ENCODE measurements around the gene SH3BP4. TPM values are rescaled to one million over a fixed set of nuclear protein-coding genes. Genes with fewer than 3 reads are reported as not detected.

SH3BP4 gene
- total RNA-seq, 1 experiment from 2014 or later: 19.9 TPM

- ChIA-PET POLR2A (ENCODE audit: low non-redundant PET) (no interaction called here), CTCF (interaction anchor here (0.6 kb wide), 1 partner anchor 1763 kb away, joined by 3 read pairs; no protein-coding TSS in a partner anchor)
- Histone ChIP-seq H3K4me3 (ENCODE audit: low read depth, low read length, poor library complexity, severe bottlenecking) (no peak overlapping the region), H3K4me1 (ENCODE audit: insufficient read depth, low read length, poor library complexity, severe bottlenecking) (peaks cover 9% of the 10 kb centered on the region), H3K27ac (ENCODE audit: low read depth, low read length, poor library complexity, severe bottlenecking) (no peak overlapping the region), H3K27me3 (replicated peaks; ENCODE audit: insufficient read depth, low read depth, low read length, poor library complexity) (no peaks in the 10 kb centered on the region), H3K9me3 (ENCODE audit: low read depth, low read length, poor library complexity, severe bottlenecking) (no peaks in the 10 kb centered on the region), H3K36me3 (ENCODE audit: insufficient read depth, low read length, poor library complexity, severe bottlenecking) (no peaks in the 10 kb centered on the region)
- intact Hi-C loops (cut with micrococcal nuclease; ENCODE audit: unreplicated experiment): no loop called here
- DNase-seq (ENCODE audit: low spot score): no peak
- no peak for TF ChIP-seq EZH2 (IDR thresholded peaks at IDR 0.05; ENCODE audit: borderline replicate concordance, low read depth, low read length, poor library complexity, severe bottlenecking)
- TF ChIP-seq CTCF (conservative IDR thresholded peaks at IDR 0.05; ENCODE audit: low read depth, low read length): no peak
- BruUV-seq (replicated peaks): no TSS peak
Measured at GRCh38 chr2:235006461-235006860, 54.6 kb downstream of the SH3BP4 start.

- TF ChIP-seq EZH2 (IDR thresholded peaks at IDR 0.05; ENCODE audit: borderline replicate concordance, low read depth, low read length, poor library complexity, severe bottlenecking): no peak
- no peak for TF ChIP-seq CTCF (conservative IDR thresholded peaks at IDR 0.05; ENCODE audit: low read depth, low read length)
- no peaks in the 10 kb centered on the region for H3K9me3 ChIP-seq (ENCODE audit: low read depth, low read length, poor library complexity, severe bottlenecking)
- H3K4me3 ChIP-seq (ENCODE audit: low read depth, low read length, poor library complexity, severe bottlenecking): no peak overlapping the region
- no peaks in the 10 kb centered on the region for H3K27me3 ChIP-seq (replicated peaks; ENCODE audit: insufficient read depth, low read depth, low read length, poor library complexity)
- no TSS peak for BruUV-seq (replicated peaks)
- H3K36me3 ChIP-seq (ENCODE audit: insufficient read depth, low read length, poor library complexity, severe bottlenecking): no peaks in the 10 kb centered on the region
- DNase-seq (ENCODE audit: low spot score): no peak
- H3K4me1 ChIP-seq (ENCODE audit: insufficient read depth, low read length, poor library complexity, severe bottlenecking): peaks cover 9% of the 10 kb centered on the region
- H3K27ac ChIP-seq (ENCODE audit: low read depth, low read length, poor library complexity, severe bottlenecking): no peak overlapping the region
- CTCF ChIA-PET: no interaction called here
- POLR2A ChIA-PET (ENCODE audit: low non-redundant PET): no interaction called here
- intact Hi-C loops (cut with micrococcal nuclease; ENCODE audit: unreplicated experiment): no loop called here
Measured at GRCh38 chr2:235006986-235007385, 55.2 kb downstream of the SH3BP4 start.

- BruUV-seq (replicated peaks): no TSS peak
- POLR2A ChIA-PET (ENCODE audit: low non-redundant PET): no interaction called here
- peaks cover 9% of the 10 kb centered on the region for H3K4me1 ChIP-seq (ENCODE audit: insufficient read depth, low read length, poor library complexity, severe bottlenecking)
Measured at GRCh38 chr2:235007664-235008457, 56.0 kb downstream of the SH3BP4 start.

More at GRCh38 chr2:235007664-235008457, 56.0 kb downstream of the SH3BP4 start:
- Histone ChIP-seq H3K27me3 (replicated peaks; ENCODE audit: insufficient read depth, low read depth, low read length, poor library complexity) (no peaks in the 10 kb centered on the region), H3K36me3 (ENCODE audit: insufficient read depth, low read length, poor library complexity, severe bottlenecking) (no peaks in the 10 kb centered on the region), H3K9me3 (ENCODE audit: low read depth, low read length, poor library complexity, severe bottlenecking) (no peaks in the 10 kb centered on the region), H3K4me3 (ENCODE audit: low read depth, low read length, poor library complexity, severe bottlenecking) (no peak overlapping the region), H3K27ac (ENCODE audit: low read depth, low read length, poor library complexity, severe bottlenecking) (no peak overlapping the region)
- intact Hi-C loops (cut with micrococcal nuclease; ENCODE audit: unreplicated experiment): no loop called here
- CTCF ChIA-PET: no interaction called here
- no peak for DNase-seq (ENCODE audit: low spot score)
- TF ChIP-seq EZH2 (IDR thresholded peaks at IDR 0.05; ENCODE audit: borderline replicate concordance, low read depth, low read length, poor library complexity, severe bottlenecking) (no peak), CTCF (conservative IDR thresholded peaks at IDR 0.05; ENCODE audit: low read depth, low read length) (no peak)
